ENCODE results near the gene PLXNB3. TPM values are rescaled to one million over a fixed set of nuclear protein-coding genes. Genes with fewer than 3 reads are reported as not detected.

PLXNB3 gene
- total RNA-seq, 3 donors from 2014 or later = 12.3 to 17.9 (median 13.4) TPM

DNA sequence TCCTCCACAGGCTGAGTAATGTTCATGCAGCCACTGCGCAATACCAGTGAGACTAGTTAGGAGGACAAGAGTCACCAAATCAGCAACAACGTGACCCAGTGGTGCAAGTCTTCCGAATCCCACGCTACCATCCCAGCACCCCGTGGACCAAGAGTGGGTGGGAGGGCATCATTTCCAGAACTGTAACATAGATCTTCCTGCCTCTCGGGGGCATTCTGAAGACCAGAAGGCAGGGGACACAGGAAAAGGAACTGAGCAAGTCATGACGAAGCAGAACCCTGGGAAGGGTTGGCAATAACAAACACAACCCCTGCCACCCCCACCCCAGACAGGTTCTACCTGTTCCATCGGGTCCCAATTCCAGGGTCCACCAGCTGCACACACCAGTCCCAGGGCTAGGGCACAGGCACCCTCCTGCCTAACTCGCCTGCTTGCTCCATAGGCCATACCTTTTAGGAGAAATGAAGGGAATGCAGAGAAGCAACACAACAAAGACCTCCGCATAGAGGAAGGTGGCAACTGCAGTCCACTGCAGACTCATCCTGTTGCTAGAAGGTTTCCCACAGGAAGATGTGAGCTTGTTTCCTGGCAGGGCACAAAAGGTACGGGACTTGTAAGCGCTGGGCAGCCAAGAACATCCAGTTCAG, 41.2 kb upstream of the PLXNB3 start:
- Histone ChIP-seq H3K36me3 (no peaks in the 10 kb centered on the region), H3K27ac (peak overlapping the region; percentile 66 to 94)
- no peak for TF ChIP-seq CTCF (IDR thresholded peaks at IDR 0.05)
- no peak for TF ChIP-seq POLR2A (IDR thresholded peaks at IDR 0.05)
- no peak for TF ChIP-seq POLR2AphosphoS5 (IDR thresholded peaks at IDR 0.05)

GRCh38 chrX:153723351-153724251, 40.4 kb upstream of the PLXNB3 start:
- Histone ChIP-seq H3K36me3 (no peaks in the 10 kb centered on the region), H3K4me1 (peaks cover 0 to 3% of the 10 kb centered on the region in 2 donors), H3K27ac (peak overlapping the region; percentile 66 to 94), H3K9me3 (no peaks in the 10 kb centered on the region), H3K4me3 (peak overlapping the region; percentile 63 to 80 (median 74)), H3K27me3 (peaks cover 0 to 28% of the 10 kb centered on the region in 2 donors)
- TF ChIP-seq CTCF (IDR thresholded peaks at IDR 0.05) (no peak), POLR2AphosphoS5 (IDR thresholded peaks at IDR 0.05) (no peak), POLR2A (IDR thresholded peaks at IDR 0.05) (no peak)
- no peak for DNase-seq (ENCODE audit: low spot score in 2 of 2)
- intact Hi-C loops (cut with DNase I; ENCODE audit: low total_unique reads) = no loop called here

More for the DNA sequence above, 41.2 kb upstream of the PLXNB3 start:
- no peak for DNase-seq (ENCODE audit: low spot score in 2 of 2)
- H3K27me3 ChIP-seq = peaks cover 0 to 20% of the 10 kb centered on the region in 2 donors
- H3K4me3 ChIP-seq = peak overlapping the region; percentile 63 to 80 (median 74)
- peaks cover 0 to 3% of the 10 kb centered on the region in 2 donors for H3K4me1 ChIP-seq
- intact Hi-C loops (cut with DNase I; ENCODE audit: low total_unique reads) = no loop called here
- H3K9me3 ChIP-seq = no peaks in the 10 kb centered on the region

GRCh38 chrX:153724252-153725038, 39.6 kb upstream of the PLXNB3 start, which contains the start of the genes ABCD1 and BCAP31:
Gene ABCD1, plus strand, starts transcription at chrX:153724856. Its CDS starts 411 bp downstream, at chrX:153725267.
Gene BCAP31, minus strand, starts transcription at chrX:153724387. Its CDS starts 1,143 bp downstream, at chrX:153723244.
- Histone ChIP-seq H3K27me3 (peaks cover 0 to 34% of the 10 kb centered on the region in 2 donors), H3K27ac (peak within 1 kb of the TSS; percentile 66 to 94), H3K4me1 (peaks cover 0 to 3% of the 10 kb centered on the region in 2 donors), H3K36me3 (no peaks in the 10 kb centered on the region), H3K4me3 (peak within 1 kb of the TSS; percentile 63 to 80 (median 74)), H3K9me3 (no peaks in the 10 kb centered on the region)
- intact Hi-C loops (cut with DNase I; ENCODE audit: low total_unique reads) = no loop called here
- DNase-seq (ENCODE audit: low spot score in 2 of 2) = peak; percentile 80 to 84
- no peak for TF ChIP-seq CTCF (IDR thresholded peaks at IDR 0.05)
- TF ChIP-seq POLR2AphosphoS5 (IDR thresholded peaks at IDR 0.05) = peak in 2 of 3 donors; percentile 41 to 42
- peak; percentile 23 for TF ChIP-seq POLR2A (IDR thresholded peaks at IDR 0.05)

GRCh38 chrX:153725039-153725831, 38.8 kb upstream of the PLXNB3 start:
- Histone ChIP-seq H3K27me3 (peaks cover 0 to 31% of the 10 kb centered on the region in 2 donors), H3K9me3 (no peaks in the 10 kb centered on the region), H3K4me1 (peaks cover 0 to 3% of the 10 kb centered on the region in 2 donors), H3K4me3 (peak overlapping the region; percentile 63 to 80 (median 74)), H3K36me3 (no peaks in the 10 kb centered on the region), H3K27ac (peak overlapping the region; percentile 66 to 94)
- intact Hi-C loops (cut with DNase I; ENCODE audit: low total_unique reads) = no loop called here
- no peak for DNase-seq (ENCODE audit: low spot score in 2 of 2)
- TF ChIP-seq POLR2AphosphoS5 (IDR thresholded peaks at IDR 0.05) (no peak), CTCF (IDR thresholded peaks at IDR 0.05) (no peak), POLR2A (IDR thresholded peaks at IDR 0.05) (no peak)
